NB4 (cell line): ENCODE data around the gene CENPL.

Experiments used
- POLR2A ChIP-seq: IDR thresholded peaks from 2 replicates; pipeline ENCODE4 v1.6.1; 2011; ENCODE audit warnings: mild to moderate bottlenecking; ENCODE audit not compliant: insufficient read length; ENCODE audit errors: extremely low read depth
- TF ChIP-seq, protein P1 (sequence below): IDR thresholded peaks from one replicate; pipeline ENCODE4 v1.5.1; 2012; ENCODE audit warnings: low read depth, low read length
- TF ChIP-seq, protein P2 (sequence below): IDR thresholded peaks from 2 replicates; pipeline ENCODE4 v1.6.1; 2011; ENCODE audit warnings: low read depth, low read length

DNA sequence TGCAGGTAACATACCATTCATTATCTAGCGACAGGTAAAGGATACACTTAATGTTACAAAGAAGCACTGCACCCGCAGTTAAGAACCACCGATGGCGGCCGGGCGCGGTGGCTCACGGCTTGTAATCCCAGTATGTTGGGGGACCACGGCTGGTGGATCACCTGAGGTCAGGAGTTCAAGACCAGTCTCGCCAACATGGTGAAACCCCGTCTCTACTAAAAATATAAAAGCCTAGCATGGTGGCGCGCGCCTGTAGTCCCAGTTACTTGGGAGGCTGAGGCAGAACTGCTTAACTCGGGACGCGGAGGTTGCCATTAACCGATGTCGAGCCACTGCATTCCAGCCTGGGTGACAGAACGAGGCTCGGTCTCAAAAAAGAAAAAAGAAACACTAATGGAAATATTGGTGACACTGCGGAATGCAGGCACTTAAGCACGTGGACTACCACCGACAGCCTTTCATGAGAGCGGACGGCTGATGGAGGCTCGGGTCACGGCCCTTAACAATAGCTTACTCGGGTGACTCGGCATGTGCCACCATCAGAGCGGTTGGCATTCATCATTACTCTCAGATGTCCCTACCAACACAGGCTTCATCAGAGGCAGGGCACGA, 42.6 kb upstream of the CENPL start:
- TF ChIP-seq, protein P1, sequence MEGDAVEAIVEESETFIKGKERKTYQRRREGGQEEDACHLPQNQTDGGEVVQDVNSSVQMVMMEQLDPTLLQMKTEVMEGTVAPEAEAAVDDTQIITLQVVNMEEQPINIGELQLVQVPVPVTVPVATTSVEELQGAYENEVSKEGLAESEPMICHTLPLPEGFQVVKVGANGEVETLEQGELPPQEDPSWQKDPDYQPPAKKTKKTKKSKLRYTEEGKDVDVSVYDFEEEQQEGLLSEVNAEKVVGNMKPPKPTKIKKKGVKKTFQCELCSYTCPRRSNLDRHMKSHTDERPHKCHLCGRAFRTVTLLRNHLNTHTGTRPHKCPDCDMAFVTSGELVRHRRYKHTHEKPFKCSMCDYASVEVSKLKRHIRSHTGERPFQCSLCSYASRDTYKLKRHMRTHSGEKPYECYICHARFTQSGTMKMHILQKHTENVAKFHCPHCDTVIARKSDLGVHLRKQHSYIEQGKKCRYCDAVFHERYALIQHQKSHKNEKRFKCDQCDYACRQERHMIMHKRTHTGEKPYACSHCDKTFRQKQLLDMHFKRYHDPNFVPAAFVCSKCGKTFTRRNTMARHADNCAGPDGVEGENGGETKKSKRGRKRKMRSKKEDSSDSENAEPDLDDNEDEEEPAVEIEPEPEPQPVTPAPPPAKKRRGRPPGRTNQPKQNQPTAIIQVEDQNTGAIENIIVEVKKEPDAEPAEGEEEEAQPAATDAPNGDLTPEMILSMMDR = no peak
- no peak for TF ChIP-seq POLR2A
- TF ChIP-seq, protein P2, sequence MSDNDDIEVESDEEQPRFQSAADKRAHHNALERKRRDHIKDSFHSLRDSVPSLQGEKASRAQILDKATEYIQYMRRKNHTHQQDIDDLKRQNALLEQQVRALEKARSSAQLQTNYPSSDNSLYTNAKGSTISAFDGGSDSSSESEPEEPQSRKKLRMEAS = no peak
